Neutrophil (primary cell): Measurements from ENCODE around the gene HOXB8.

Source experiments
- H3K27ac ChIP-seq: fragments of 200-600 bp; sonication (generic); 2 replicates; pipeline ENCODE4 v1.5.1; 2016; ENCODE audit warnings: mild to moderate bottlenecking, moderate library complexity
- H3K27me3 ChIP-seq: fragments of 200-600 bp; sonication (generic); 2 replicates; pipeline ENCODE4 v1.6.0; 2016; ENCODE audit warnings: mild to moderate bottlenecking
- H3K36me3 ChIP-seq: fragments of 200-600 bp; sonication (generic); 2 replicates; pipeline ENCODE4 v1.5.1; 2017
- H3K4me1 ChIP-seq, 2 experiments: fragments of 200-600 bp in 1 of 2; sonication (generic) in 1 of 2; 1 replicate in 1 of 2; 2 replicates in 1 of 2; pipeline versions ENCODE4 v1.5.1 to v1.6.1; 2013 to 2016; ENCODE audit warnings: low read depth in 1 of 2, low read length in 1 of 2, mild to moderate bottlenecking in 1 of 2, moderate library complexity in 1 of 2; ENCODE audit not compliant: control insufficient read depth in 1 of 2, insufficient read depth in 1 of 2
- H3K4me3 ChIP-seq, 2 experiments: fragments of 200-600 bp in 1 of 2; sonication (generic) in 1 of 2; 1 replicate in 1 of 2; 2 replicates in 1 of 2; pipeline ENCODE4 v1.5.1; 2013 to 2016; ENCODE audit warnings: low read depth in 1 of 2, low read length in 1 of 2, mild to moderate bottlenecking in 1 of 2, moderate library complexity in 1 of 2
- H3K9me3 ChIP-seq: fragments of 200-600 bp; sonication (generic); 2 replicates; pipeline ENCODE4 v1.5.1; 2016
- CTCF ChIP-seq: fragments of 200-600 bp; sonication (generic); IDR thresholded peaks from 2 replicates; pipeline ENCODE4 v1.5.1; 2016; ENCODE audit warnings: antibody characterized with exemption

The HOXB8 gene

GRCh38 chr17:48612854-48613691 lies 2.0 kb downstream of the HOXB8 start:
- H3K27me3 ChIP-seq = peaks cover 100% of the 10 kb centered on the region
- no peak overlapping the region for H3K4me3 ChIP-seq
- H3K4me1 ChIP-seq = peaks cover 12 to 24% of the 10 kb centered on the region in 2 experiments
- no peaks in the 10 kb centered on the region for H3K9me3 ChIP-seq
- H3K36me3 ChIP-seq = no peaks in the 10 kb centered on the region
- no peak overlapping the region for H3K27ac ChIP-seq
- no peak for TF ChIP-seq CTCF

- Histone ChIP-seq H3K4me1 (peaks cover 12 to 24% of the 10 kb centered on the region in 2 experiments), H3K4me3 (no peak overlapping the region)
Measured at GRCh38 chr17:48612456-48612853, 2.6 kb downstream of the HOXB8 start.

DNA sequence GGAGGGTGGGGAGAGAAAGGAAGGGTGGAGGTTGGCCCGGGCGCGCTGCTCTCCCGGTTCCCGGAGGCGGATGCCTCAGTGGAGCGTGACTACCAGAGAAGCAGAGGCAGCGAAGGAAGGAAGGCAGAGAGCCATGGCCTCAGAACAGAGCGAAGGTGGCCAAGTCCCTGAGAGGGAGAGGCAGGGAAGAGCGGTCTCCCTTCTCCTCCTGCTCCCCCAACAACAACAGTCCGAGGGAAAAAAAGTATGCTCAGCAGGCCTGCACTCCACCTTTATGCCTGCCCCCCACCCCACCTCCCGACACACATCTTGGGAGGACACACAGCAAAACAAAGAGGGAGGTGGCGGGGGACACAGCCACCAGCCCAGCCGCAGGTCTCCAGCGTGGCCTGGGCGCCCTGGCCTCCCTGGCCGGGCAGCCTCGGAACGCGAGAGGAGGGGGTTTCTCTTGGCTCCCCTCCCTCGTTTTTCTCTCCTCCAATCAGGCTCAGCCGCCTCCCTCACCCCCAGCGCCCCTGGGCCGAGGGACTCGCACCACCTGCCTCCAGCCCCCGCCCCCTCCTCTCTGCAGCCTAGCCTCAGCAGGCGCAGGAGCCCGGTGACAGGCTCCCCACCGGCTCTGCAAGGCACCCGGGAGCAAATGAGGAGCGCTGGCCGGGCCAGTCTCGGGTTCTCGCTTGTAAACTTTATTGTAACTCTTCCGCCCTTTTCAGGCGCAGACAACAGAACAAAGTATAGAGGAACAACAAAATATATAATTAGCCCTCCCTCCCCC lies 3.2 kb downstream of the HOXB8 start:
- peak overlapping the region in 1 of 2 experiments; percentile 61 for H3K4me3 ChIP-seq
- no peak overlapping the region for H3K27ac ChIP-seq
- H3K27me3 ChIP-seq = peaks cover 100% of the 10 kb centered on the region
- no peaks in the 10 kb centered on the region for H3K9me3 ChIP-seq
- peaks cover 12 to 24% of the 10 kb centered on the region in 2 experiments for H3K4me1 ChIP-seq
- TF ChIP-seq CTCF = no peak
- no peaks in the 10 kb centered on the region for H3K36me3 ChIP-seq

More at GRCh38 chr17:48612456-48612853, 2.6 kb downstream of the HOXB8 start:
- peaks cover 100% of the 10 kb centered on the region for H3K27me3 ChIP-seq
- no peak for TF ChIP-seq CTCF
- no peaks in the 10 kb centered on the region for H3K9me3 ChIP-seq
- H3K36me3 ChIP-seq = no peaks in the 10 kb centered on the region
- H3K27ac ChIP-seq = no peak overlapping the region

- H3K36me3 ChIP-seq = no peaks in the 10 kb centered on the region
- H3K4me3 ChIP-seq = peak overlapping the region; percentile 49 to 61
- no peaks in the 10 kb centered on the region for H3K9me3 ChIP-seq
- no peak for TF ChIP-seq CTCF
- peaks cover 100% of the 10 kb centered on the region for H3K27me3 ChIP-seq
- H3K4me1 ChIP-seq = peaks cover 12 to 24% of the 10 kb centered on the region in 2 experiments
- H3K27ac ChIP-seq = no peak overlapping the region
Measured at GRCh38 chr17:48611213-48611612, 3.9 kb downstream of the HOXB8 start.

DNA sequence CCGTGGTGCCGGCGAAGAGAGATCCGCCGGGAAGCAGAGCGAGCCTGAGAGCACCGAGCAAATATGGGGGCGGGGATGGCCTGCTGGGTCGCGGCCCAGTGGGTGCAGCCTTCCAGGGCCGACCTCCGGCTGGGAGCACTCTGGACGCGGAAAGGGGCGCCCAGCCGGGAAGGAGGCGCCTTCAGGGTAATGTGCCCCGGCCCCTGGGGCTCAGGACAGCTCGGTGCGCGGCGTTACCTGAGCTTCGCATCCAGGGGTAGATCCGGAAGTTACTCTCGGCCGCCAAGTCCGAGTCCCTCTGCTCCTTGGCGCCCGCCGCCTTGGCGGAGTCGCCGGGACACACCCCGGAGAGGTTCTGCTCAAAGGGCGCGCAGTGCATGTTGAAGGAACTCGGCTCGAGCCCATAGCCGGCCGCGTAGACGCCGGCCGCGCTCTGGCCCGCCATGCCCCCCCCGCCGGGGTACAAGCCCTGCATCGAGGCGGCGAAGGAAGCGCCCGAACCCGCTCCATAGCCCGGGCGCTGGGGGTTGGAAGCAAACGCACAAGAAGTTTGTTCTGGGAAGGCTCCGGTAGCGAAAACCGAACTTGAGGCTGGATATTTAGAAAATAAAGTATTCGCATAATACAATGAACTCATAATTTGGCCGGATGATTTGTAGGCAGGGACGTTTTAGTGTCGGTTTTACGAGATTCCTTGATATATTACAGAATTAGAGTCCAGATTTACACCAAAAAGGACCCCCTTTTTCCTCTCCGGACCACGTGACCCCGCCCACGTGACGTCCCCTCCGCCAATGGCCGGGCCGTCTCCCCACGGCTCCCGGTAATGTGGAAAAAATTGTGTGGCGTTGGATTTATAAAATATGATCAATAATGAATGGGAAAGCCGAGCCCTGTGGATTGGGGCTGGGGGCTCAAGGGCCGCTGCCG lies 4.5 kb downstream of the HOXB8 start, which contains the start of gene HOXB7:
HOXB7 (minus strand) TSS at position 736 of the 930 bp plus-strand sequence; CDS start at position 637, 99 bp downstream.
- H3K4me1 ChIP-seq = peaks cover 12 to 24% of the 10 kb centered on the region in 2 experiments
- no peak within 1 kb of the TSS for H3K27ac ChIP-seq
- H3K9me3 ChIP-seq = no peaks in the 10 kb centered on the region
- no peak for TF ChIP-seq CTCF
- peaks cover 100% of the 10 kb centered on the region for H3K27me3 ChIP-seq
- H3K36me3 ChIP-seq = no peaks in the 10 kb centered on the region
- H3K4me3 ChIP-seq = peak within 1 kb of the TSS; percentile 49 to 61
